ENCODE data around the gene ACE.

ACE gene

GRCh38 chr17:63516910-63517824 lies 40.3 kb downstream of the ACE start:
- no peak overlapping the region for H3K4me3 ChIP-seq (ENCODE audit: low read length)
- no peak for TF ChIP-seq ZNF274 (IDR thresholded peaks at IDR 0.05; ENCODE audit: low read depth, low read length)

- H3K4me3 ChIP-seq (ENCODE audit: low read length): no peak overlapping the region
- TF ChIP-seq ZNF274 (IDR thresholded peaks at IDR 0.05; ENCODE audit: low read depth, low read length): no peak
Observed at GRCh38 chr17:63517825-63518534, 41.1 kb downstream of the ACE start.

- no peak overlapping the region for H3K4me3 ChIP-seq (ENCODE audit: low read length)
- TF ChIP-seq ZNF274 (IDR thresholded peaks at IDR 0.05; ENCODE audit: low read depth, low read length): no peak
Observed at GRCh38 chr17:63519116-63519881, 42.4 kb downstream of the ACE start.

GRCh38 chr17:63519972-63520882 lies 43.4 kb downstream of the ACE start:
- no peak for TF ChIP-seq ZNF274 (IDR thresholded peaks at IDR 0.05; ENCODE audit: low read depth, low read length)
- no peak overlapping the region for H3K4me3 ChIP-seq (ENCODE audit: low read length)

GRCh38 chr17:63523253-63523855 lies 46.5 kb downstream of the ACE start, which contains the start of gene KCNH6:
TSS of gene KCNH6 (plus strand) at chr17:63523358. CDS start at chr17:63523414, 56 bp downstream.
- no peak for TF ChIP-seq ZNF274 (IDR thresholded peaks at IDR 0.05; ENCODE audit: low read depth, low read length)
- H3K4me3 ChIP-seq (ENCODE audit: low read length): no peak within 1 kb of the TSS

GRCh38 chr17:63524051-63524450 lies 47.2 kb downstream of the ACE start:
- H3K4me3 ChIP-seq (ENCODE audit: low read length): no peak overlapping the region
- no peak for TF ChIP-seq ZNF274 (IDR thresholded peaks at IDR 0.05; ENCODE audit: low read depth, low read length)

- H3K4me3 ChIP-seq (ENCODE audit: low read length): no peak overlapping the region
- no peak for TF ChIP-seq ZNF274 (IDR thresholded peaks at IDR 0.05; ENCODE audit: low read depth, low read length)
Observed at GRCh38 chr17:63525190-63525946, 48.5 kb downstream of the ACE start.

GRCh38 chr17:63526861-63527260 lies 50.0 kb downstream of the ACE start:
- no peak overlapping the region for H3K4me3 ChIP-seq (ENCODE audit: low read length)
- TF ChIP-seq ZNF274 (IDR thresholded peaks at IDR 0.05; ENCODE audit: low read depth, low read length): no peak

GRCh38 chr17:63528183-63528582 lies 51.3 kb downstream of the ACE start:
- no peak for TF ChIP-seq ZNF274 (IDR thresholded peaks at IDR 0.05; ENCODE audit: low read depth, low read length)
- no peak overlapping the region for H3K4me3 ChIP-seq (ENCODE audit: low read length)

GRCh38 chr17:63529711-63530556 lies 53.1 kb downstream of the ACE start:
- TF ChIP-seq ZNF274 (IDR thresholded peaks at IDR 0.05; ENCODE audit: low read depth, low read length): no peak
- H3K4me3 ChIP-seq (ENCODE audit: low read length): no peak overlapping the region

GRCh38 chr17:63530557-63531021 lies 53.7 kb downstream of the ACE start:
- no peak overlapping the region for H3K4me3 ChIP-seq (ENCODE audit: low read length)
- no peak for TF ChIP-seq ZNF274 (IDR thresholded peaks at IDR 0.05; ENCODE audit: low read depth, low read length)
